Thoracic aorta (tissue), 2 donors: ENCODE data around the gene FAM177A1. TPM values are rescaled to one million over a fixed set of nuclear protein-coding genes. Genes with fewer than 3 reads are reported as not detected.
"Not testable (repeated sequence)": the region's sequence is repeated elsewhere in the genome, so short reads cannot be mapped to it uniquely, and the experiment has no call there.

ENCODE experiments used
- ATAC-seq: fragments of 150-250 bp; one replicate; pipeline ENCODE4 v1.8.0; 2017; ENCODE audit warnings: low read depth; ENCODE audit not compliant: insufficient number of reproducible peaks, low FRiP score
- DNase-seq: peaks from one replicate; pipeline ENCODE4 v3.0.0-alpha.2; 2020; ENCODE audit warnings: low spot score
- H3K27ac ChIP-seq, 2 donors: fragments of 200-600 bp; sonication (generic); 1 replicate in 1 of 2; 2 replicates in 1 of 2; pipeline ENCODE4 v1.5.1; 2016; ENCODE audit warnings: mild to moderate bottlenecking in 2 of 2, moderate library complexity in 2 of 2
- H3K27me3 ChIP-seq: fragments of 200-600 bp; sonication (generic); replicated peaks from 2 replicates; pipeline ENCODE4 v1.6.0; 2016; ENCODE audit warnings: mild to moderate bottlenecking; ENCODE audit not compliant: insufficient read depth
- H3K36me3 ChIP-seq: fragments of 200-600 bp; sonication (generic); one replicate; pipeline ENCODE4 v1.5.1; 2016
- H3K4me1 ChIP-seq, 2 donors: fragments of 200-600 bp; sonication (generic); 1 replicate in 1 of 2; 2 replicates in 1 of 2; pipeline versions ENCODE4 v1.5.1 to v1.6.0; 2016; ENCODE audit warnings: low read depth in 2 of 2, mild to moderate bottlenecking in 1 of 2; ENCODE audit not compliant: control insufficient read depth in 1 of 2
- H3K4me3 ChIP-seq: fragments of 200-600 bp; sonication (generic); 2 replicates; pipeline ENCODE4 v1.5.1; 2016; ENCODE audit warnings: mild to moderate bottlenecking
- H3K9me3 ChIP-seq: fragments of 200-600 bp; sonication (generic); 2 replicates; pipeline ENCODE4 v1.5.1; 2016
- CTCF ChIP-seq: fragments of 200-600 bp; sonication (generic); IDR thresholded peaks from one replicate; pipeline ENCODE4 v1.5.1; 2019; ENCODE audit warnings: antibody characterized with exemption
- total RNA-seq, 2 donors: library from RNA; depleted of rRNA; stranded (reverse); fragments of >200 nt; gene quantifications; one replicate each; pipeline versions ENCODE4 v1.1.0 to v1.2.3, GENCODE V29; 2016

FAM177A1 gene
- total RNA-seq, 2 donors from 2014 or later, result 60.0 to 73.8 TPM

DNA sequence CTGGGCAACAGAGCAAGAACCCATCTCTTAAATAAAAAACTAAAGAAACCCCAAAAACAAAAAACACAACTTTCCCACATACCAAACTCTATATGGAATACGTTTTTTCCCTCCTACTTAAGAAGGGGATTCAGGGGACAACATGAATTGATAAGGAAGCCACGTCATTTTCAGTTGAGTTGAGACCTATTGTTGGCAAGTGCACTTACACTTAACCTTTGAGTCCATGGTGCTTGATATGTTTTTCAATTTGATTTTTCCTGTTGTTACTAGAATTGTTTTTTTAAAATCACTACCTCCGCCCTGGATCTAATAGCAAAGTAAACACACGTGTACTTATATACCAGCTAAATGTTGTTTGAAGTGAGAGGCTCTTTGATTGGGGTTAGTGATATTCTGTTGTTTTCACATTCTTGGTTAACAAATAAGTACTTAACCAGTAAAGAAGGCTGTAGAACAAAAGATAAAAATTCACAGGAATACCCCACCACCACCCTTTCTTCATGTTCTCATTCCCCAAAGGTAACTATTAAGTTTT lies 2.0 kb downstream of the FAM177A1 start:
- Histone ChIP-seq H3K9me3 (no peaks in the 10 kb centered on the region), H3K36me3 (no peaks in the 10 kb centered on the region), H3K27ac (no peak overlapping the region), H3K27me3 (no peaks in the 10 kb centered on the region), H3K4me3 (peak overlapping the region; percentile 72), H3K4me1 (peaks cover 20 to 42% of the 10 kb centered on the region in 2 donors)
- no peak for DNase-seq
- no peak for ATAC-seq
- no peak for TF ChIP-seq CTCF

DNA sequence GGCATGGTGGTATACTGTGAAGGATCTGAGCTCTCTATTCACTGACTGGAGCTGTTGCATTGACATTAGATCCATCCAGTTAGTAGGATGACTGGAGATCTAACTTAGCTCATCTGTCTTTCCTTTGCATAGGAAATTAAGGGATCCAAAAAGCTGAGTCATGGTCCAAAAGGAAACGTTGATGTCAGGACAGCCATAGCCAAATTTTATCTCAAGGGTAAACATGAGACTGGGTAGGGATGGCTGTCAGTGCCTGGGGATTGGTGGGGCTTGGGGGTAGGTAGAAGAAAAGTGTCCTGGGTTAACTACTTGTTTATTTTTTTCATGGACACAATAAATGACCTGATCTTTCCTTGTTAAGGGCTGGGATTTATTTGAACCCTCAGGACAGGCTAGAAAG lies 4.6 kb downstream of the FAM177A1 start:
- no peaks in the 10 kb centered on the region for H3K9me3 ChIP-seq
- DNase-seq, result no peak
- peak; percentile 40 for ATAC-seq
- H3K27me3 ChIP-seq, result no peaks in the 10 kb centered on the region
- H3K4me3 ChIP-seq, result no peak overlapping the region
- no peak for TF ChIP-seq CTCF
- H3K36me3 ChIP-seq, result peaks cover 6% of the 10 kb centered on the region
- peaks cover 20 to 38% of the 10 kb centered on the region in 2 donors for H3K4me1 ChIP-seq
- H3K27ac ChIP-seq, result peak overlapping the region; percentile 4 to 59

GRCh38 chr14:35051796-35052195 lies 5.7 kb downstream of the FAM177A1 start:
- TF ChIP-seq CTCF, result no peak
- H3K27ac ChIP-seq, result no peak overlapping the region
- no peak for ATAC-seq
- no peaks in the 10 kb centered on the region for H3K9me3 ChIP-seq
- no peaks in the 10 kb centered on the region for H3K27me3 ChIP-seq
- DNase-seq, result no peak
- H3K36me3 ChIP-seq, result peaks cover 6% of the 10 kb centered on the region
- peaks cover 20 to 38% of the 10 kb centered on the region in 2 donors for H3K4me1 ChIP-seq
- H3K4me3 ChIP-seq, result no peak overlapping the region

DNA sequence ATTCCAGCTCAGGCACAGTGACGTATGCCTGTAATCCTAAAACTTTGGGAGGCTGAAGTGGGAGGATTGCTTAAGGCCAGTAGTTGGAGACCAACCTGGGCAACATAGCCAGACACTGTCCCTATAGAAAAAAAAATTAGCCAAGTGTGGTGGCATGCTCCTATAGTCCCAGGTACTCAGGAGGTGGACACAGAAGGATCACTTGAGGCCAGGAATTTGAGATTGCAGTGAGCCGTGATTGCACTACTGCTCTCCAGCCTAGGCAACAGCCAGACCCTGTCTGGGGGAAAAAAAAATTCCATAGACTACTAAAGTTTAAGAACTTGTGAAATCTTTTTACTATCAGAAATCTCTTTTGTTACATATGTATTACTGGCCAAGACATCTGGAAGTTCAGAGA lies 6.6 kb downstream of the FAM177A1 start:
- H3K4me3 ChIP-seq, result no peak overlapping the region
- no peak for TF ChIP-seq CTCF
- DNase-seq, result no peak
- no peaks in the 10 kb centered on the region for H3K9me3 ChIP-seq
- H3K27me3 ChIP-seq, result no peaks in the 10 kb centered on the region
- H3K27ac ChIP-seq, result no peak overlapping the region
- no peak for ATAC-seq
- H3K36me3 ChIP-seq, result peaks cover 6% of the 10 kb centered on the region
- peaks cover 15 to 30% of the 10 kb centered on the region in 2 donors for H3K4me1 ChIP-seq

DNA sequence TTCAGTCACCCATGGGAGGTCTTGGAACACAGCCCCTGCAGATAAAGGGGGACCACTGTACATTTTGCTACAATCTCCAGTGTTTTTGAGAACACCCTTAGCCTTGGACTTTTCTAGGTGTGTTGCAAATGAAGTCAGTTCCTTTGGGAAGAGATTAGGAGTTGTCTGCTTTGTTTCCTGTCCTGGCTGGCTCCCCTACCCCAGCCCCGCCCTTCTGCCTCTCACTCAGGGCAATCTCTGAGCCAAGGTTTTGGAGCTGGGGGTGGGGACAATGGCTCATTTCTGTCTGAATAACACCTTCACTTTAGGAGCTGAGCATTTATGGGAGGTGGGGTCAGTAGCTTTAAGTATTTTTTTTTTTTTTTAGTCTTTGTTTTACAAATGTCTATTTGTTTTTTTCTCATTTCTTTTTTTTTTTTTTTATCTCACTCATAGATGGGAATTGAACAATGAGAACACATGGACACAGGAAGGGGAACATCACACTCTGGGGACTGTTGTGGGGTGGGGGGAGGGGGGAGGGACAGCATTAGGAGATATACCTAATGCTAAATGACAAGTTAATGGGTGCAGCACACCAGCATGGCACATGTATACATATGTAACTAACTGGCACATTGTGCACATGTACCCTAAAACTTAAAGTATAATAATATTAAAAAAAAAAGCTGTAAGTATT lies 15.2 kb downstream of the FAM177A1 start:
- not testable (repeated sequence) for H3K9me3 ChIP-seq, H3K27ac ChIP-seq, H3K27me3 ChIP-seq, DNase-seq, H3K4me3 ChIP-seq, ATAC-seq, H3K4me1 ChIP-seq
- peaks cover 13% of the 10 kb centered on the region for H3K36me3 ChIP-seq

GRCh38 chr14:35065731-35066130 lies 19.7 kb downstream of the FAM177A1 start:
- not testable (repeated sequence) for DNase-seq, H3K27ac ChIP-seq, H3K4me1 ChIP-seq, ATAC-seq, H3K4me3 ChIP-seq, H3K27me3 ChIP-seq, H3K9me3 ChIP-seq
- H3K36me3 ChIP-seq, result peaks cover 16% of the 10 kb centered on the region
